Activated T-helper 1 cell treated with Interleukin-2 at 50 U/mL for 16 hours (primary cell): ENCODE results near the gene GIT1.
"Not testable (repeated sequence)": the region's sequence is repeated elsewhere in the genome, so short reads cannot be mapped to it uniquely, and the experiment has no call there.

Experiments
- DNase-seq: peaks from one replicate; pipeline ENCODE4 v3.0.0-alpha.2; 2020; ENCODE audit warnings: low read depth

The GIT1 gene

GRCh38 chr17:29567554-29568330 lies 21.7 kb downstream of the GIT1 start:
- peak; percentile 69 for DNase-seq

GRCh38 chr17:29567304-29567553 lies 22.2 kb downstream of the GIT1 start:
- no peak for DNase-seq

- peak; percentile 46 for DNase-seq
Observed at GRCh38 chr17:29566473-29567303, 22.8 kb downstream of the GIT1 start, which contains the start of gene ABHD15. TSS of gene ABHD15 (minus strand) at chr17:29567037. CDS start at chr17:29566966, 71 bp downstream.

- peak; percentile 52 for DNase-seq
Observed at GRCh38 chr17:29565643-29566472, 23.6 kb downstream of the GIT1 start.

GRCh38 chr17:29563816-29564215 lies 25.6 kb downstream of the GIT1 start:
- DNase-seq: no peak

- no peak for DNase-seq
Observed at GRCh38 chr17:29562615-29563014, 26.8 kb downstream of the GIT1 start.

- DNase-seq: no peak
Observed at GRCh38 chr17:29561554-29562517, 27.6 kb downstream of the GIT1 start.

- no peak for DNase-seq
Observed at GRCh38 chr17:29560316-29560715, 29.1 kb downstream of the GIT1 start.

GRCh38 chr17:29559640-29560039 lies 29.8 kb downstream of the GIT1 start:
- DNase-seq: no peak

- DNase-seq: not testable (repeated sequence)
Observed at GRCh38 chr17:29558139-29558538, 31.3 kb downstream of the GIT1 start.

GRCh38 chr17:29557739-29558116 lies 31.7 kb downstream of the GIT1 start:
- no peak for DNase-seq

- no peak for DNase-seq
Observed at GRCh38 chr17:29557085-29557738, 32.2 kb downstream of the GIT1 start.

- DNase-seq: no peak
Observed at GRCh38 chr17:29555840-29556239, 33.6 kb downstream of the GIT1 start.

- DNase-seq: no peak
Observed at GRCh38 chr17:29549177-29549923, 40.1 kb downstream of the GIT1 start.

- no peak for DNase-seq
Observed at GRCh38 chr17:29546830-29547229, 42.6 kb downstream of the GIT1 start.

- DNase-seq: no peak
Observed at GRCh38 chr17:29546085-29546484, 43.4 kb downstream of the GIT1 start.

GRCh38 chr17:29544066-29544465 lies 45.4 kb downstream of the GIT1 start:
- no peak for DNase-seq

GRCh38 chr17:29533976-29534375 lies 55.5 kb downstream of the GIT1 start:
- DNase-seq: no peak

GRCh38 chr17:29526322-29526721 lies 63.1 kb downstream of the GIT1 start:
- DNase-seq: no peak

GRCh38 chr17:29524692-29525091 lies 64.8 kb downstream of the GIT1 start:
- no peak for DNase-seq
